MM.1S (cell line): Measurements from ENCODE around the gene UBXN11.

Experiments
- DNase-seq: peaks from one replicate; pipeline ENCODE4 v3.0.0-alpha.2; 2015
- H2AFZ ChIP-seq: fragments of 300-600 bp; sonication (generic); 2 replicates; pipeline ENCODE4 v1.6.0; 2016; ENCODE audit warnings: antibody characterized with exemption, low read length
- H3F3A ChIP-seq: fragments of 300-600 bp; sonication (generic); 2 replicates; pipeline ENCODE4 v1.6.1; 2016; ENCODE audit warnings: mild to moderate bottlenecking, antibody characterized with exemption, low read length, moderate library complexity, mixed read lengths; ENCODE audit not compliant: insufficient read depth
- H3K27ac ChIP-seq: fragments of 300-600 bp; sonication (generic); 2 replicates; pipeline ENCODE4 v1.5.1; 2016; ENCODE audit warnings: mild to moderate bottlenecking, low read length
- H3K27me3 ChIP-seq: fragments of 300-600 bp; sonication (generic); replicated peaks from 2 replicates; pipeline ENCODE4 v1.6.0; 2016; ENCODE audit warnings: low read length; ENCODE audit not compliant: insufficient read depth
- H3K36me3 ChIP-seq: fragments of 300-600 bp; sonication (generic); replicated peaks from 2 replicates; pipeline ENCODE4 v1.6.1; 2016; ENCODE audit warnings: mild to moderate bottlenecking, low read length, mixed read lengths; ENCODE audit not compliant: insufficient read depth
- H3K4me1 ChIP-seq: fragments of 300-600 bp; sonication (generic); 2 replicates; pipeline ENCODE4 v1.6.1; 2016; ENCODE audit warnings: low read length, mixed read lengths
- H3K4me2 ChIP-seq: fragments of 300-600 bp; sonication (generic); 2 replicates; pipeline ENCODE4 v1.6.0; 2016; ENCODE audit warnings: low read depth, low read length
- H3K4me3 ChIP-seq: fragments of 300-600 bp; sonication (generic); 2 replicates; pipeline ENCODE4 v1.5.1; 2016; ENCODE audit warnings: low read length, mixed read lengths
- H3K79me2 ChIP-seq: fragments of 300-600 bp; sonication (generic); 2 replicates; pipeline ENCODE4 v1.6.1; 2016; ENCODE audit warnings: mixed run types, low read length, mixed read lengths
- H3K9ac ChIP-seq: fragments of 300-600 bp; sonication (generic); 2 replicates; pipeline ENCODE4 v1.6.1; 2016; ENCODE audit warnings: low read length, mixed read lengths
- H3K9me2 ChIP-seq: fragments of 300-600 bp; sonication (generic); replicated peaks from 2 replicates; pipeline ENCODE4 v1.6.1; 2016; ENCODE audit warnings: mild to moderate bottlenecking, low read length, mixed read lengths; ENCODE audit not compliant: insufficient read depth
- H3K9me3 ChIP-seq: fragments of 300-600 bp; sonication (generic); replicated peaks from 2 replicates; pipeline ENCODE4 v1.6.1; 2016; ENCODE audit warnings: mild to moderate bottlenecking, low read length, mixed read lengths; ENCODE audit not compliant: insufficient read depth
- H4K20me1 ChIP-seq: fragments of 300-600 bp; sonication (generic); 2 replicates; pipeline ENCODE4 v1.6.1; 2016; ENCODE audit warnings: mild to moderate bottlenecking, low read length, moderate library complexity, mixed read lengths; ENCODE audit not compliant: insufficient read depth
- CTCF ChIP-seq: fragments of 300-600 bp; sonication (generic); IDR thresholded peaks from 2 replicates; pipeline ENCODE4 v1.5.1; 2016; ENCODE audit warnings: antibody characterized with exemption, low read length, mixed read lengths
- EZH2 ChIP-seq: fragments of 300-600 bp; sonication (generic); optimal IDR thresholded peaks from 2 replicates; pipeline ENCODE3; 2017; ENCODE audit warnings: low read depth, mild to moderate bottlenecking, antibody characterized with exemption, low read length, mixed read lengths
- EZH2phosphoT487 ChIP-seq: fragments of 300-600 bp; sonication (generic); IDR thresholded peaks from 2 replicates; pipeline ENCODE4 v1.6.1; 2018; ENCODE audit warnings: antibody characterized with exemption, low read length

UBXN11 gene

GRCh38 chr1:26338670-26339069 is 32.2 kb upstream of the UBXN11 start:
- Histone ChIP-seq H3K9ac (no peak overlapping the region), H3K4me3 (no peak overlapping the region), H3K4me2 (no peak overlapping the region), H4K20me1 (no peaks in the 10 kb centered on the region), H3K36me3 (no peaks in the 10 kb centered on the region), H3K27ac (no peak overlapping the region), H3F3A (no peaks in the 10 kb centered on the region), H3K79me2 (no peaks in the 10 kb centered on the region), H2AFZ (no peak overlapping the region), H3K27me3 (peaks cover 31% of the 10 kb centered on the region), H3K9me3 (no peaks in the 10 kb centered on the region), H3K9me2 (no peaks in the 10 kb centered on the region), H3K4me1 (peaks cover 7% of the 10 kb centered on the region; the same call in 1 of the 2 replicates)
- DNase-seq = no peak
- TF ChIP-seq EZH2 (no peak), EZH2phosphoT487 (no peak), CTCF (no peak)

- no peaks in the 10 kb centered on the region for H3F3A ChIP-seq
- no peaks in the 10 kb centered on the region for H4K20me1 ChIP-seq
- TF ChIP-seq EZH2phosphoT487 = no peak
- no peak for TF ChIP-seq CTCF
- no peak for TF ChIP-seq EZH2
- H3K27ac ChIP-seq = no peak overlapping the region
- H3K9me2 ChIP-seq = no peaks in the 10 kb centered on the region
- no peaks in the 10 kb centered on the region for H3K79me2 ChIP-seq
- H3K27me3 ChIP-seq = peaks cover 25% of the 10 kb centered on the region
- H3K4me2 ChIP-seq = no peak overlapping the region
- H3K36me3 ChIP-seq = no peaks in the 10 kb centered on the region
- DNase-seq = no peak
- H3K9ac ChIP-seq = no peak overlapping the region
- no peak overlapping the region for H3K4me3 ChIP-seq
- H2AFZ ChIP-seq = no peak overlapping the region
- H3K4me1 ChIP-seq = peaks cover 7% of the 10 kb centered on the region; the same call in 1 of the 2 replicates
- no peaks in the 10 kb centered on the region for H3K9me3 ChIP-seq
Measured at GRCh38 chr1:26337625-26338024, 31.2 kb upstream of the UBXN11 start.

GRCh38 chr1:26337206-26337535 is 30.7 kb upstream of the UBXN11 start:
- peak overlapping the region; percentile 83; the same call in 1 of the 2 replicates for H3K4me2 ChIP-seq
- H3K27me3 ChIP-seq = peaks cover 23% of the 10 kb centered on the region
- H3F3A ChIP-seq = no peaks in the 10 kb centered on the region
- H3K9me2 ChIP-seq = no peaks in the 10 kb centered on the region
- H3K79me2 ChIP-seq = no peaks in the 10 kb centered on the region
- no peaks in the 10 kb centered on the region for H3K36me3 ChIP-seq
- DNase-seq = no peak
- H3K27ac ChIP-seq = no peak overlapping the region
- H4K20me1 ChIP-seq = no peaks in the 10 kb centered on the region
- no peak for TF ChIP-seq EZH2phosphoT487
- no peak for TF ChIP-seq CTCF
- no peak for TF ChIP-seq EZH2
- peaks cover 7% of the 10 kb centered on the region; the same call in 1 of the 2 replicates for H3K4me1 ChIP-seq
- peak overlapping the region; percentile 97 for H2AFZ ChIP-seq
- H3K9me3 ChIP-seq = no peaks in the 10 kb centered on the region
- no peak overlapping the region for H3K4me3 ChIP-seq
- no peak overlapping the region for H3K9ac ChIP-seq
